ENCODE measurements around the gene BLACAT1. TPM values are rescaled to one million over a fixed set of nuclear protein-coding genes. Genes with fewer than 3 reads are reported as not detected.
"Not testable (repeated sequence)": the region's sequence is repeated elsewhere in the genome, so short reads cannot be mapped to it uniquely, and the experiment has no call there.

The BLACAT1 gene
- total RNA-seq, 1 donor from 2014 or later: 0.51 TPM

DNA sequence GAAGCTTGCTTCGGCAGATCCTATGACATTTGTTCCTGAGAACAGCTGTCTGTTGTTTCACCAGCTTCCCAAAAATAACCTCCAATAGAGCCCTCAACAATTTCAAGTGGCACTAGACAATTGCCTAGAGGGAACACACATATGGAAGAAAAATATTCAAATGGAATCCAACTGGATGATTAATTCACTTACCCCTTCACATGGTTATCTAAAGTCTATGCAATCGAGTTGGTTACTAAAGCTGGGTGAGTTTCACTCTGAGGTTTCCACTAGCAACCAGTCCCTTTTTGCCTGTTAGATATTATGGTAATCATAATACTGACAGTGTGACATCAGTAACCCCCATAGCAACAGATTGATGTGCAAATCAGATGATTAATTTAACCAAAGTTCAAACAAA, 34.0 kb downstream of the BLACAT1 start, which contains the start of gene LEMD1:
Gene LEMD1, minus strand, starts transcription at position 259 of the 400 bp plus-strand sequence. CDS start 1,520 bp downstream, outside the sequence.
- intact Hi-C loops (cut with micrococcal nuclease): no loop called here

DNA sequence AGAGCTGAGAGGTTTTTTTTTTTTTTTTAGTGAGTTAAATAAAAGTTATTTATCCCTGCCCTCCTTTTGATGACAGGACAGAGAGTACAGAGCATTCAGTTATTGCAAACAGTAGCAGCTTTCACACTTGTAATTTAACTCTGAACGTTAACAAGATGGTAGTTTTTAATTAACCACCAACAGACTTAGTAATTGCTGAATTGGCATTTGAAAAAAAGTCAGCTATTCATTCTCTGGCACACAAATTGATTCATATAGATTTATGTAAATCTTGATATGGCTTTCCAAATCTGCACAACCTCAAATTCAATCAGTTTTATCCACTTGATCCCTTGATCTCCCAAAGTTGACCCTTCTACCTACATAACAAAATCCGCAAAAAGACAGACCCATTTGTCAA, 34.9 kb downstream of the BLACAT1 start:
- intact Hi-C loops (cut with micrococcal nuclease): no loop called here

DNA sequence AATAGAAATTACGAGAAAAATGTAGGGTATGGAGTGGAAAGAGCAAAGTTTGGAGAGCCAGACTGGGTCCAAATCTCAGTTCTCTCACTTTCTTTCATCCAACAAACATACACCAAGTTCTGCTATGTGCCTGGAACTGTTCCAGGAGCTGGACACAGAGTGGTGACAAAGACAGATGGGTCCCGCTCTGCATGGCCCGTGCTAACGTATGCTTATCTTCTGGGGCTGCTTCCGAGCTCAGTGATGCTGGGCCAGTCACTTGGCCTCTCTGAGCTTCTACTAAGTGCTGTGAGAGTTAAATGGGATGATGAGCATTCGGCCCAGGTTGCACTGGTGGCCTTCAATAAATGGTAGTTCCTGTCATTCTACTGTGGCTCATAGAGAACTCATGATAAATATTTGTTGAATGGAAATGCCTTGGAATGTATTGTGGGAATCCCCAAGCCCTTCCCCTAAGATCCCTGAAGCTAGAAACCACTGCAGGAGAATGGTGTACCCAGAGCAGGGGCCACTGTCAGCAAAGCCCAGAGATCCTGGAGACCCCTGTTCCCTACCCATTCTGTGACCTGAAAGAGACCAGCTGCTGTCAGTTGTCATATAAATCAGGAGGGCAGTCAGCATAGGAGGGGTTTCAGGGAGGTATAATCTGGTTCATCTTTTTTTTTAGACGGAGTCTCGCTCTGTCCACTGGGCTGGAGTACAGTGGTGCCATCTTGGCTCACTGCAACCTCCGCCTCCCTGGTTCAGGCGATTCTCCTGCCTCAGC, 37.8 kb downstream of the BLACAT1 start:
- intact Hi-C loops (cut with micrococcal nuclease): no loop called here

DNA sequence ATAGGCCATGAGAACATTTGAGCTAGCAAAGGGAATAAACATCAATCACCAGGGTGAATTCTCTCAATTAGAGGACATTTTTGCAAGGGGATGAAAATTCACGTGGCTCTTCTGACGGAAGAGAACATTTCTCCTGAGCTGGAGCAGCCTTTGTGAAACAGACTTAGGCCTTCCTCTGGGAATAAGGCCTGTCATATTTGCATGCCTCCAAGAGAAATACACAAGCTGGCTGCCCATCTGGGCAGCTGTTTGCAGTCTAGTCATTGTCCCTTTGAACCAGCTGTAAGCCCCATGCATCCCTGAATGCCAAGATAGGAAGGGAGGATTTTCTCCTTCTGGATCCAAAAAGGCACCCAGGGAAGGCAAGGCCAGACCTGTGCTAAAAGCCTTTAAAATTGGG, 39.5 kb downstream of the BLACAT1 start:
- intact Hi-C loops (cut with micrococcal nuclease): no loop called here

DNA sequence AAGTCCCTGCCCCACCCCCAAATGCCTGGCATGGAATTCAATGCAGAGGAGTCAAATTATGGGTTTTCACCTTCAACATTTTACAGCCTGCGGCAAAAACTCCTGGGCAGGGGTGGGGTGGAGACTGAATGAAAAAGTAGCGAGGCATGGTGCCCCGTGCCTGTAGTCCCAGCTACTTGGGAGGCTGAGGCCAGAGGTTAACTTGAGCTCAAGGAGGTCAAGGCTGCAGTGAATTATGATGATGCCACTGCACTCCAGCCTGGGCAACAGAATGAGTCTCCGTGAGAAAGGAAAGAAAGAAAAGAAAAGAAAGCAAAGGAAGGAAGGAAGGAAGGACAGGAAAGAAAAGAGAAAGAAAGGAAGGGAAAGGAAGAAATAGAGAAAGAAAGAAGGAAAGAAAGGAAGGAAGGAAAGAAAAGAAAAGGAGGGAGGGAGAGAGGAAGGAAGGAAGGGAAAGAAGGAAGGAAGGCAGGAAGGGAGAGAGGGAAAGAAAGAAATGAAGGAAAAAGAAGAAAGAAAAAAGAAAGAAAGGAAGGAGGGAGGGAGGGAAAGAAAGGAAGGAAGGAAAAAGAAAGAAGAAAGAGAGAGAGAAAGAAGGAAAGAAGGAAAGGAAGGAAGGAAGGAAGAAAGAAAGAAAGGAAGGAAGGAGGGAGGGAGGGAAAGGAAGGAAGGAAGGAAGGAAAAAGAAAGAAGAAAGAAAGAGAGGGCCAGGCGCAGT, 45.1 kb downstream of the BLACAT1 start:
- intact Hi-C loops (cut with micrococcal nuclease): no loop called here

DNA sequence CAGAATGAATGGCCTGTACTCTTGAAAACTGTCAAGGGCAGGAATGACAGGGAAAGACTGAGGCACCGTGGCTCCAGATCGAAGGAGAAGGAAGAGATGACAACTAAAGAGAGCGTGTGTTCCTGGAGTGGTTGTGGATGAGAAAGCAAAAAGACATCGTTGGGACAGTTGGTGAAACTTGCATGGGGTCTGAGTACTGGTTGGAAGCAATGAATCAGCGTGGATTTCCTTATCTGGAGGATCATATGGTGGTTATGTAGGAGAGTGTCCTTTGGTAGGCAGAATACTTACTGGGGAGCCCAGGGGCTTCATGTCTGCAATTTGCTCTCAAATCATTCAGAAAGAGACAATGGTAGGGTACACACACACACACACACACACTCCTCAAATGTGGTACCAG, 47.9 kb downstream of the BLACAT1 start:
- intact Hi-C loops (cut with micrococcal nuclease): no loop called here

DNA sequence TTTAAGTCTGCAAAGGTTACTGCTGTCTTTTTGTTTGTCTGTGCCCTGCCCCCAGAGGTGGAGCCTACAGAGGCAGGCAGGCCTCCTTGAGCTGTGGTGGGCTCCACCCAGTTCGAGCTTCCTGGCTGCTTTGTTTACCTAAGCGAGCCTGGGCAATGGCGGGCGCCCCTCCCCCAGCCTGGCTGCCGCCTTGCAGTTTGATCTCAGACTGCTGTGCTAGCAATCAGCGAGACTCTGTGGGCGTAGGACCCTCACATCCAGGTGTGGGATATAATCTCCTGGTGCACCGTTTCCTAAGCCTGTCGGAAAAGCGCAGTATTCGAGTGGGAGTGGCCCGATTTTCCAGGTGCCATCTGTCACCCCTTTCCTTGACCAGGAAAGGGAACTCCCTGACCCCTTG, 49.6 kb downstream of the BLACAT1 start:
- intact Hi-C loops (cut with micrococcal nuclease): not testable (repeated sequence)

Other genes starting within 250 kb of the BLACAT1 start
- 13.7 and 14.0 TPM in 2 replicates for gene DSTYK, start 244.3 kb downstream of the BLACAT1 start, total RNA-seq
- gene TMCC2, start 228.1 kb downstream of the BLACAT1 start, total RNA-seq: 8.4 and 9.3 TPM in 2 replicates
- gene NUAK2, start 134.3 kb downstream of the BLACAT1 start, total RNA-seq: 8.4 and 10.5 TPM in 2 replicates
- not detected in 2 replicates for gene KLHDC8A, start 99.1 kb downstream of the BLACAT1 start, total RNA-seq
- gene LEMD1, start 34.0 kb downstream of the BLACAT1 start, total RNA-seq: 0.63 and 1.7 TPM in 2 replicates
- 0.07 and 0.98 TPM in 2 replicates for gene CDK18, start 48.6 kb upstream of the BLACAT1 start, total RNA-seq
- gene ELK4, start 176.0 kb upstream of the BLACAT1 start, total RNA-seq: 107 and 115 TPM in 2 replicates
- 0.27 and 0.29 TPM in 2 replicates for gene SLC45A3, start 224.5 kb upstream of the BLACAT1 start, total RNA-seq